Natural killer cell (primary cell): ENCODE data around the gene ACD. TPM values are rescaled to one million over a fixed set of nuclear protein-coding genes. Genes with fewer than 3 reads are reported as not detected.

Source experiments
- ATAC-seq, 3 donors: fragments of 150-1000 bp in 2 of 3; fragments of 200-7000 bp in 1 of 3; cut with Tn5 transposase; 1 replicate in 1 of 3; 2 replicates in 2 of 3; pipeline ENCODE4 v1.10.0; 2021; ENCODE audit warnings: mild to moderate bottlenecking in 2 of 3, moderate library complexity in 2 of 3
- DNase-seq, 2 donors: peaks; one replicate each; pipeline versions ENCODE4 v3.0.0 to v3.0.0-alpha.2; 2013 to 2021; ENCODE audit warnings: mixed read lengths in 1 of 2
- H3K27ac ChIP-seq: one replicate; pipeline ENCODE4 v1.5.1; 2013; ENCODE audit warnings: mild to moderate bottlenecking, low read length
- H3K27me3 ChIP-seq: one replicate; pipeline ENCODE4 v1.6.1; 2013; ENCODE audit warnings: low read length; ENCODE audit not compliant: control insufficient read depth, insufficient read depth
- H3K36me3 ChIP-seq: one replicate; pipeline ENCODE4 v1.6.1; 2013; ENCODE audit warnings: low read length; ENCODE audit not compliant: control insufficient read depth, insufficient read depth
- H3K4me1 ChIP-seq: one replicate; pipeline ENCODE4 v1.6.1; 2013; ENCODE audit warnings: low read length; ENCODE audit not compliant: control insufficient read depth, insufficient read depth
- H3K4me3 ChIP-seq: one replicate; pipeline ENCODE4 v1.5.1; 2013; ENCODE audit warnings: low read length
- H3K9me3 ChIP-seq: one replicate; pipeline ENCODE4 v1.6.1; 2013; ENCODE audit warnings: low read length; ENCODE audit not compliant: control insufficient read depth, insufficient read depth
- H3K27ac Mint-ChIP-seq, 2 donors: one replicate each; pipeline ENCODE4 v1.8.0; 2022; ENCODE audit warnings: mild to moderate bottlenecking in 2 of 2, mixed read lengths in 2 of 2, moderate library complexity in 1 of 2
- H3K27me3 Mint-ChIP-seq, 2 donors: one replicate each; pipeline ENCODE4 v1.8.0; 2022; ENCODE audit warnings: low read depth in 2 of 2, mixed read lengths in 2 of 2
- H3K36me3 Mint-ChIP-seq: one replicate; pipeline ENCODE4 v1.8.0; 2022; ENCODE audit warnings: mixed read lengths
- H3K4me1 Mint-ChIP-seq, 2 donors: one replicate each; pipeline ENCODE4 v1.8.0; 2022; ENCODE audit warnings: mixed read lengths in 2 of 2
- H3K4me3 Mint-ChIP-seq: one replicate; pipeline ENCODE4 v1.8.0; 2022; ENCODE audit warnings: mild to moderate bottlenecking, moderate library complexity, mixed read lengths
- H3K9me3 Mint-ChIP-seq, 2 donors: one replicate each; pipeline ENCODE4 v1.8.0; 2022; ENCODE audit warnings: mixed read lengths in 2 of 2
- CTCF ChIP-seq: fragments of 200-600 bp; IDR thresholded peaks from one replicate; pipeline ENCODE4 v1.8.0; 2022; ENCODE audit warnings: antibody characterized with exemption
- WGBS: methylation state at CpG from one replicate; pipeline ENCODE4 v1.1.7; 2013; ENCODE audit warnings: missing lambda C conversion rate; ENCODE audit not compliant: insufficient coverage; 5-methylcytosine and 5-hydroxymethylcytosine counted together
- intact Hi-C: fragments of 100-400 bp; cut with micrococcal nuclease; formaldehyde crosslinking; loops from one replicate; pipeline ENCODE4 v1.14.2; 2022
- total RNA-seq, 4 donors: library from RNA; stranded (reverse); fragments of 120-200 nt in 1 of 4; gene quantifications; one replicate each; pipeline versions ENCODE4 v1.2.3 to v1.2.4, GENCODE V29; 2013 to 2022

Gene ACD
- total RNA-seq, 3 donors from 2014 or later (not counting 1 experiment from before 2014, with no cell fraction given): 34.4 to 58.0 (median 43.2) TPM

- Mint-ChIP-seq H3K9me3 (peaks cover 0 to 3% of the 10 kb centered on the region in 2 donors), H3K36me3 (no peaks in the 10 kb centered on the region), H3K27me3 (no peaks in the 10 kb centered on the region), H3K4me1 (peaks cover 17 to 19% of the 10 kb centered on the region in 2 donors), H3K4me3 (no peak overlapping the region), H3K27ac (peak overlapping the region in 1 of 2 donors; percentile 58)
- H3K9me3 ChIP-seq: peaks cover 9% of the 10 kb centered on the region
- no peak overlapping the region for H3K27ac ChIP-seq
- DNase-seq (no peak), ATAC-seq (no peak)
- 95% methylated on average over 4 of the region's 4 CpGs for WGBS
- H3K27me3 ChIP-seq: no peaks in the 10 kb centered on the region
- intact Hi-C loops: no loop called here
- no peak overlapping the region for H3K4me3 ChIP-seq
- H3K36me3 ChIP-seq: no peaks in the 10 kb centered on the region
- H3K4me1 ChIP-seq: peaks cover 11% of the 10 kb centered on the region
- TF ChIP-seq CTCF: no peak
Measured at GRCh38 chr16:67702130-67702529, 42.1 kb upstream of the ACD start.

GRCh38 chr16:67701420-67701819 is 41.4 kb upstream of the ACD start:
- intact Hi-C loops: no loop called here
- H3K27me3 Mint-ChIP-seq: no peaks in the 10 kb centered on the region
- H3K4me3 ChIP-seq: no peak overlapping the region
- no peaks in the 10 kb centered on the region for H3K36me3 Mint-ChIP-seq
- peaks cover 11% of the 10 kb centered on the region for H3K4me1 ChIP-seq
- H3K4me1 Mint-ChIP-seq: peaks cover 17 to 19% of the 10 kb centered on the region in 2 donors
- H3K9me3 ChIP-seq: peaks cover 9% of the 10 kb centered on the region
- no peaks in the 10 kb centered on the region for H3K36me3 ChIP-seq
- DNase-seq (no peak), ATAC-seq (no peak)
- no peaks in the 10 kb centered on the region for H3K27me3 ChIP-seq
- 89% methylated on average over 1 of the region's 1 CpG for WGBS
- peaks cover 0 to 3% of the 10 kb centered on the region in 2 donors for H3K9me3 Mint-ChIP-seq
- peak overlapping the region in 1 of 2 donors; percentile 58 for H3K27ac Mint-ChIP-seq
- no peak overlapping the region for H3K27ac ChIP-seq
- H3K4me3 Mint-ChIP-seq: no peak overlapping the region
- TF ChIP-seq CTCF: no peak

- DNase-seq: no peak
Measured at GRCh38 chr16:67699265-67699664, 39.2 kb upstream of the ACD start.

More at GRCh38 chr16:67699265-67699664, 39.2 kb upstream of the ACD start:
- Mint-ChIP-seq H3K27me3 (no peaks in the 10 kb centered on the region), H3K4me3 (no peak overlapping the region), H3K9me3 (peaks cover 0 to 3% of the 10 kb centered on the region in 2 donors), H3K4me1 (peaks cover 11 to 13% of the 10 kb centered on the region in 2 donors), H3K27ac (no peak overlapping the region), H3K36me3 (no peaks in the 10 kb centered on the region)
- H3K27me3 ChIP-seq: no peaks in the 10 kb centered on the region
- peaks cover 9% of the 10 kb centered on the region for H3K9me3 ChIP-seq
- H3K4me3 ChIP-seq: no peak overlapping the region
- H3K36me3 ChIP-seq: no peaks in the 10 kb centered on the region
- no peak for TF ChIP-seq CTCF
- H3K4me1 ChIP-seq: peaks cover 11% of the 10 kb centered on the region
- WGBS: 97% methylated on average over 7 of the region's 7 CpGs
- ATAC-seq: no peak
- intact Hi-C loops: no loop called here
- H3K27ac ChIP-seq: no peak overlapping the region
